CD14-positive monocyte (primary cell): ENCODE results near the gene ZNF653. TPM values are rescaled to one million over a fixed set of nuclear protein-coding genes. Genes with fewer than 3 reads are reported as not detected.
"Not testable (repeated sequence)": the region's sequence is repeated elsewhere in the genome, so short reads cannot be mapped to it uniquely, and the experiment has no call there.

Experiments
- DNase-seq, 3 donors: peaks; one replicate each; pipeline ENCODE4 v3.0.0-alpha.2; 2011 to 2022
- H2AFZ ChIP-seq: 2 replicates; pipeline ENCODE4 v1.6.0; 2012; ENCODE audit warnings: mild to moderate bottlenecking, low read depth, low read length, inconsistent platforms; ENCODE audit not compliant: insufficient read depth, poor library complexity, severe bottlenecking
- H3K27ac ChIP-seq, 2 donors: 1 replicate in 1 of 2; 2 replicates in 1 of 2; pipeline ENCODE4 v1.5.1; 2012 to 2013; ENCODE audit warnings: low read length in 2 of 2, control low read depth in 1 of 2, inconsistent platforms in 1 of 2, low read depth in 1 of 2, mild to moderate bottlenecking in 1 of 2
- H3K27me3 ChIP-seq, 2 donors: one replicate each; pipeline versions ENCODE4 v1.6.0 to v1.6.1; 2011 to 2013; ENCODE audit warnings: low read length in 2 of 2; ENCODE audit not compliant: control insufficient read depth in 2 of 2, insufficient read depth in 2 of 2
- H3K36me3 ChIP-seq, 2 donors: replicated peaks in 1 of 2; 1 replicate in 1 of 2; 2 replicates in 1 of 2; pipeline versions ENCODE4 v1.5.1 to v1.6.1; 2012 to 2013; ENCODE audit warnings: low read length in 2 of 2, control low read depth in 1 of 2, inconsistent platforms in 1 of 2, mild to moderate bottlenecking in 1 of 2; ENCODE audit not compliant: insufficient read depth in 2 of 2, control insufficient read depth in 1 of 2
- H3K4me1 ChIP-seq, 2 donors: 1 replicate in 1 of 2; 2 replicates in 1 of 2; pipeline versions ENCODE4 v1.5.1 to v1.6.1; 2012 to 2013; ENCODE audit warnings: low read length in 2 of 2, control low read depth in 1 of 2, inconsistent platforms in 1 of 2, mild to moderate bottlenecking in 1 of 2, moderate library complexity in 1 of 2; ENCODE audit not compliant: insufficient read depth in 2 of 2, control insufficient read depth in 1 of 2
- H3K4me2 ChIP-seq: replicated peaks from 2 replicates; pipeline ENCODE3; 2012; ENCODE audit warnings: low read length, moderate library complexity, mild to moderate bottlenecking; ENCODE audit not compliant: poor library complexity, severe bottlenecking; ENCODE audit errors: extremely low read depth
- H3K4me3 ChIP-seq, 3 experiments: fragments of 200-600 bp in 1 of 3; sonication (generic) in 1 of 3; replicated peaks in 1 of 3; 1 replicate in 2 of 3; 2 replicates in 1 of 3; pipeline ENCODE4 v1.5.1; 2011 to 2013; ENCODE audit warnings: low read length in 3 of 3, mild to moderate bottlenecking in 3 of 3, control low read depth in 2 of 3, low read depth in 2 of 3, inconsistent platforms in 1 of 3, moderate library complexity in 1 of 3
- H3K79me2 ChIP-seq: 2 replicates; pipeline ENCODE4 v1.6.0; 2012; ENCODE audit warnings: mild to moderate bottlenecking, control low read depth, inconsistent platforms, low read length, moderate library complexity; ENCODE audit not compliant: insufficient read depth
- H3K9ac ChIP-seq: 2 replicates; pipeline ENCODE4 v1.6.0; 2017; ENCODE audit warnings: low read length, mild to moderate bottlenecking; ENCODE audit not compliant: insufficient read depth, poor library complexity, severe bottlenecking
- H3K9me3 ChIP-seq, 2 donors: replicated peaks in 1 of 2; 1 replicate in 1 of 2; 2 replicates in 1 of 2; pipeline versions ENCODE4 v1.5.1 to v1.6.1; 2012 to 2013; ENCODE audit warnings: low read length in 2 of 2, control low read depth in 1 of 2; ENCODE audit not compliant: control insufficient read depth in 1 of 2, insufficient read depth in 1 of 2
- H4K20me1 ChIP-seq: 2 replicates; pipeline ENCODE4 v1.6.0; 2012; ENCODE audit warnings: mild to moderate bottlenecking, low read length, control low read depth, moderate library complexity; ENCODE audit not compliant: insufficient read depth
- H3K27ac Mint-ChIP-seq, 7 donors: one replicate each; pipeline ENCODE4 v1.8.0; 2020; ENCODE audit warnings: mild to moderate bottlenecking in 7 of 7, mixed read lengths in 7 of 7, moderate library complexity in 6 of 7, inconsistent platforms in 2 of 7
- H3K27me3 Mint-ChIP-seq, 3 donors: one replicate each; pipeline ENCODE4 v1.8.0; 2021 to 2022; ENCODE audit warnings: low read depth in 3 of 3, mild to moderate bottlenecking in 3 of 3, mixed read lengths in 3 of 3, moderate library complexity in 3 of 3, inconsistent platforms in 1 of 3
- H3K36me3 Mint-ChIP-seq, 2 donors: one replicate each; pipeline ENCODE4 v1.8.0; 2020; ENCODE audit warnings: mixed read lengths in 2 of 2, inconsistent platforms in 1 of 2, mild to moderate bottlenecking in 1 of 2
- H3K4me1 Mint-ChIP-seq: one replicate; pipeline ENCODE4 v1.8.0; 2020; ENCODE audit warnings: mild to moderate bottlenecking, mixed read lengths
- H3K4me3 Mint-ChIP-seq, 2 donors: one replicate each; pipeline ENCODE4 v1.8.0; 2020; ENCODE audit warnings: mild to moderate bottlenecking in 2 of 2, mixed read lengths in 2 of 2, moderate library complexity in 1 of 2
- H3K9me3 Mint-ChIP-seq, 7 donors: one replicate each; pipeline ENCODE4 v1.8.0; 2020 to 2022; ENCODE audit warnings: mixed read lengths in 7 of 7, mild to moderate bottlenecking in 6 of 7, moderate library complexity in 6 of 7, inconsistent platforms in 2 of 7
- WGBS: methylation state at CpG from one replicate; pipeline ENCODE4 v1.1.5; 2013; ENCODE audit warnings: missing lambda C conversion rate; ENCODE audit not compliant: insufficient coverage; 5-methylcytosine and 5-hydroxymethylcytosine counted together
- intact Hi-C, 2 donors: fragments of 100-400 bp; cut with micrococcal nuclease; formaldehyde crosslinking; loops; one replicate each; pipeline versions ENCODE4 v1.15.0 to v1.15.1; 2023
- polyA plus RNA-seq, 3 donors: library from polyadenylated mRNA; depleted of rRNA in 1 of 3; unstranded in 2 of 3; stranded (reverse) in 1 of 3; fragments of 300-500 nt in 2 of 3; fragments of >200 nt in 1 of 3; fragmentation: Illumina TruSeq in 2 of 3; gene quantifications; 1 replicate in 2 of 3; 2 replicates in 1 of 3; pipeline ENCODE4 v1.2.3, GENCODE V29; 2012 to 2021
- TF ChIP-seq, protein P1 (sequence below): fragments of 200-600 bp; IDR thresholded peaks from one replicate; pipeline ENCODE4 v1.8.0; 2022; ENCODE audit warnings: antibody characterized with exemption, mild to moderate bottlenecking

Gene ZNF653
- polyA plus RNA-seq, 3 donors: 0.88 to 8.1 (median 1.2) TPM

DNA sequence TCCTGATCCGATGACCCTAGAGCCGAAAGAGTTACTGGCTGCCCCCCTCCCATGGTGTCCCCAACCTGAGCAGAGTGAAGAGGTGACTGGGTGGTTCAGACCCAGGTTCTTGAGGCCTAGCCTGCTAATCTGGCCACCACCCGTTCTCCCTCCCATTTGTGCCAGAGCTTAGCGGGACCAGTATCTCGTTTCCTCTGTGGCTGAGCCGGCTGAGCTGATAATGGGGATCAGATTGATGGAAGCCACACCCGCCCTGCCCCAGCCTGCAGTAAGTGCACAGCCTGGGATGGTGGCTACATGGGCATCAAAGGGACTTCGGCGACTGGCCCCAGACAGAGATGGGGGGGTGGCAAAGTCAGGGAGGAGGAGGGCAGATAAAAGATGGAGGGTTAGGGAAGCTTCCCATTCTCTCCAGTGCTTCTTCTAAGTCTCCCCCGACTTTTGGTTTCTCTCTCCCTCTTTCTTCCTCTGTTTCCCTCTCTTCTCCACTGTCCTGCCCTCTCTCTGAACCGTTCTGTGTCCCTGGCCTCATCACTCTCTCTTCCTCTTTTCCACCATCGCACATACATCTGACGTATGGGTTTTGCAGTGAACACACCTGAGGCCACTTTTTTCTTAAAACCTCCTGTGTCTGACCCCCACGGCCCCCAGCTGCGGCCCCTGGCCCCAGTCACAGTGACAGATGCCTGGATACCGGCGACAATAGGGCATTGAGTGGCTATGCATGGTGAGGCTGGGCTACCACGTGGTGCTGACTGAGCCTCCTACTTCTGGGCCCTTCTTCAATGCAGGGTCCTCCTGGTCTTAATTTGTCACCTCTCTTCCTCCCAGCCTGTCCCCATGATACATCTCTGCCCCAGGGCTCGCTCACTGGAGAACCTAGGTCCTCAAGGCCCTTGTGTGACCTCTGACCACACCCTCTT, 27.2 kb downstream of the ZNF653 start:
- peaks cover 23 to 57% of the 10 kb centered on the region in 2 donors for H3K27me3 ChIP-seq
- peaks cover 7 to 21% of the 10 kb centered on the region in 2 donors for H3K9me3 ChIP-seq
- 35% methylated on average over 13 of the region's 19 CpGs for WGBS
- peak overlapping the region; percentile 64 to 85 for H3K4me3 Mint-ChIP-seq
- peak overlapping the region; percentile 41 for H3K4me2 ChIP-seq
- H3K36me3 Mint-ChIP-seq: peaks cover 5 to 7% of the 10 kb centered on the region in 2 donors
- H4K20me1 ChIP-seq: no peaks in the 10 kb centered on the region
- H3K4me1 ChIP-seq: peaks cover 35 to 49% of the 10 kb centered on the region in 2 donors
- intact Hi-C loops: no loop called here
- H3K27me3 Mint-ChIP-seq: peaks cover 48 to 74% (median 58%) of the 10 kb centered on the region in 3 donors
- H3K27ac ChIP-seq: no peak overlapping the region
- TF ChIP-seq, protein P1, sequence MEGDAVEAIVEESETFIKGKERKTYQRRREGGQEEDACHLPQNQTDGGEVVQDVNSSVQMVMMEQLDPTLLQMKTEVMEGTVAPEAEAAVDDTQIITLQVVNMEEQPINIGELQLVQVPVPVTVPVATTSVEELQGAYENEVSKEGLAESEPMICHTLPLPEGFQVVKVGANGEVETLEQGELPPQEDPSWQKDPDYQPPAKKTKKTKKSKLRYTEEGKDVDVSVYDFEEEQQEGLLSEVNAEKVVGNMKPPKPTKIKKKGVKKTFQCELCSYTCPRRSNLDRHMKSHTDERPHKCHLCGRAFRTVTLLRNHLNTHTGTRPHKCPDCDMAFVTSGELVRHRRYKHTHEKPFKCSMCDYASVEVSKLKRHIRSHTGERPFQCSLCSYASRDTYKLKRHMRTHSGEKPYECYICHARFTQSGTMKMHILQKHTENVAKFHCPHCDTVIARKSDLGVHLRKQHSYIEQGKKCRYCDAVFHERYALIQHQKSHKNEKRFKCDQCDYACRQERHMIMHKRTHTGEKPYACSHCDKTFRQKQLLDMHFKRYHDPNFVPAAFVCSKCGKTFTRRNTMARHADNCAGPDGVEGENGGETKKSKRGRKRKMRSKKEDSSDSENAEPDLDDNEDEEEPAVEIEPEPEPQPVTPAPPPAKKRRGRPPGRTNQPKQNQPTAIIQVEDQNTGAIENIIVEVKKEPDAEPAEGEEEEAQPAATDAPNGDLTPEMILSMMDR: no peak
- no peaks in the 10 kb centered on the region for H3K79me2 ChIP-seq
- no peaks in the 10 kb centered on the region for H3K36me3 ChIP-seq
- peak overlapping the region in 4 of 7 donors; percentile 16 to 84 (median 55) for H3K27ac Mint-ChIP-seq
- H3K9ac ChIP-seq: no peak overlapping the region
- H3K4me3 ChIP-seq: no peak overlapping the region
- peak in 2 of 3 donors; percentile 10 to 31 for DNase-seq
- peaks cover 24% of the 10 kb centered on the region for H3K4me1 Mint-ChIP-seq
- no peak overlapping the region for H2AFZ ChIP-seq
- H3K9me3 Mint-ChIP-seq: peaks cover 5 to 22% (median 11%) of the 10 kb centered on the region in 7 donors

DNA sequence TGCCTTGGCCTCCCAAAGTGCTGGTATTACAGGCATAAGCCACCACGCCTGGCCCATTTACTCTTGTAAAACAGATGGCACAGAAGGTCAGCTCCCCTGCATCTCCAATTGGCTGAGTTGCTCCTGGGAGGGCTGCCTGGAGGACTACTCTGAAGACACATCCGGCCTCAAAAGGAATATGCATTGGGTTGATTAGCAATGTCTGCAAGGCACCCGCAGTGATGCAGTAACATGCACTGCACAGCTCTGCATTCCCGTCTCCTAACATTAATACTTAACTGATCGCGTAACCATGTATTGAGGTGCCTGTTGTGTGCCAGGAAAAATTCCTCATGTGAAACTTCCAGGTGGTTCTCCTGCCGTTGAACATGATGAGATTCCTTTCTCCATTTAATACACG, 29.8 kb downstream of the ZNF653 start:
- no peaks in the 10 kb centered on the region for H3K36me3 ChIP-seq
- no peak overlapping the region for H3K9ac ChIP-seq
- no peak overlapping the region for H3K4me3 ChIP-seq
- peaks cover 16 to 26% of the 10 kb centered on the region in 2 donors for H3K4me1 ChIP-seq
- Mint-ChIP-seq H3K9me3 (peaks cover 0 to 7% (median 4%) of the 10 kb centered on the region in 7 donors), H3K4me1 (peaks cover 12% of the 10 kb centered on the region), H3K27ac (no peak overlapping the region), H3K4me3 (no peak overlapping the region), H3K27me3 (peaks cover 33 to 65% (median 39%) of the 10 kb centered on the region in 3 donors), H3K36me3 (peaks cover 0 to 3% of the 10 kb centered on the region in 2 donors)
- peaks cover 0 to 9% of the 10 kb centered on the region in 2 donors for H3K9me3 ChIP-seq
- DNase-seq: no peak
- H2AFZ ChIP-seq: no peak overlapping the region
- no peaks in the 10 kb centered on the region for H3K79me2 ChIP-seq
- H3K4me2 ChIP-seq: no peak overlapping the region
- H4K20me1 ChIP-seq: no peaks in the 10 kb centered on the region
- 80% methylated on average over 2 of the region's 8 CpGs for WGBS
- H3K27ac ChIP-seq: no peak overlapping the region
- TF ChIP-seq, protein P1: no peak
- intact Hi-C loops: no loop called here
- peaks cover 12 to 36% of the 10 kb centered on the region in 2 donors for H3K27me3 ChIP-seq

DNA sequence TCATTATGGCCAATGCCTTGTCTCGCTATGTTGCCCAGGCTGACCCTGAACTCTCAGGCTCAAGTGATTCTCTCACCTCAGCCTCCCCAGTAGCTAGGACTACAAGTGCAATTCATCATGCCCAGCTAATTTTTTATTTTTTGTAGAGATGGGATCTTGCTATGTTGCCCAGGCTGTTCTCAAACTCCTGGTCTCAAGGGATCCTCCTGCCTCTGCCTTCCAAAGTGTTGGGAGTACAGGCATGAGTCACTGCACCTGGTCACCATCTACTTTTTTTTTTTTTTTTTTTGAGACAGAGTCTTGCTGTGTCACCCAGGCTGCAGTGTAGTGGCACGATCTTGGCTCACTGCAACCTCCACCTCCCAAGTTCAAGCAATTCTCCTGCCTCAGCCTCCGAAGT, 30.3 kb downstream of the ZNF653 start:
- Mint-ChIP-seq H3K27ac (peak overlapping the region in 1 of 7 donors; percentile 63), H3K4me1 (peaks cover 12% of the 10 kb centered on the region), H3K27me3 (peaks cover 33 to 61% (median 38%) of the 10 kb centered on the region in 3 donors)
- H3K9me3 Mint-ChIP-seq, H4K20me1 ChIP-seq, DNase-seq, H3K36me3 ChIP-seq, H3K36me3 Mint-ChIP-seq, H3K4me2 ChIP-seq, H3K4me3 ChIP-seq, H3K79me2 ChIP-seq, H3K27ac ChIP-seq, H2AFZ ChIP-seq, H3K9ac ChIP-seq, H3K9me3 ChIP-seq, H3K4me3 Mint-ChIP-seq, intact Hi-C loops: not testable (repeated sequence)
- Histone ChIP-seq H3K27me3 (peaks cover 10 to 34% of the 10 kb centered on the region in 2 donors), H3K4me1 (peaks cover 16 to 22% of the 10 kb centered on the region in 2 donors)
- no CpG with 5 or more reads among the region's 3 CpGs for WGBS
